B cell (primary cell): ENCODE data around the gene GLIPR2.

Experiments
- EZH2 ChIP-seq: IDR thresholded peaks from 2 replicates; pipeline ENCODE4 v1.6.1; 2012; ENCODE audit warnings: borderline replicate concordance, low read depth, mild to moderate bottlenecking, moderate library complexity, low read length; ENCODE audit not compliant: insufficient read depth, poor library complexity, severe bottlenecking
- TF ChIP-seq, protein P1 (sequence below): fragments of 200-600 bp; IDR thresholded peaks from one replicate; pipeline ENCODE4 v1.8.0; 2022; ENCODE audit warnings: antibody characterized with exemption, mild to moderate bottlenecking

DNA sequence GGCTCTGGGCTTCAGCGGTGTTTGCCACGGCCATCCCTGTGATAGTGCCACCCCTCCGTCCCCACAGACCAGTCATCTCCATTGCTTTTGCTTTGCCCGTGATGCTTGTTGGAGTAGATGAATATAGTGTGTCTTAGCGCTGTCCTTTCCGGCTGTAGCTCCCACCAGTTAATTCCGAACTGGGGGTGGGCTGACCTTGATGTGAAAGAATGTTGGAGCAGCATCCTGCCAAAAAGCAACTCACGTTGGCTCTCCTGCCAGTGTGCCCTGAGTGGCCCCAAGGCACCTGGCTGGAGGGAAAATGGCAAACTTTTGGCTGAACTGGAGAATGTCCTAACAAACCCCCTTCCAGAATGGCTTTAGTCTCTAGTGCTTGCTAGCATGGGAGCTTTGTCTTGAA lies 74.2 kb downstream of the GLIPR2 start:
- TF ChIP-seq, protein P1, sequence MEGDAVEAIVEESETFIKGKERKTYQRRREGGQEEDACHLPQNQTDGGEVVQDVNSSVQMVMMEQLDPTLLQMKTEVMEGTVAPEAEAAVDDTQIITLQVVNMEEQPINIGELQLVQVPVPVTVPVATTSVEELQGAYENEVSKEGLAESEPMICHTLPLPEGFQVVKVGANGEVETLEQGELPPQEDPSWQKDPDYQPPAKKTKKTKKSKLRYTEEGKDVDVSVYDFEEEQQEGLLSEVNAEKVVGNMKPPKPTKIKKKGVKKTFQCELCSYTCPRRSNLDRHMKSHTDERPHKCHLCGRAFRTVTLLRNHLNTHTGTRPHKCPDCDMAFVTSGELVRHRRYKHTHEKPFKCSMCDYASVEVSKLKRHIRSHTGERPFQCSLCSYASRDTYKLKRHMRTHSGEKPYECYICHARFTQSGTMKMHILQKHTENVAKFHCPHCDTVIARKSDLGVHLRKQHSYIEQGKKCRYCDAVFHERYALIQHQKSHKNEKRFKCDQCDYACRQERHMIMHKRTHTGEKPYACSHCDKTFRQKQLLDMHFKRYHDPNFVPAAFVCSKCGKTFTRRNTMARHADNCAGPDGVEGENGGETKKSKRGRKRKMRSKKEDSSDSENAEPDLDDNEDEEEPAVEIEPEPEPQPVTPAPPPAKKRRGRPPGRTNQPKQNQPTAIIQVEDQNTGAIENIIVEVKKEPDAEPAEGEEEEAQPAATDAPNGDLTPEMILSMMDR = no peak
- no peak for TF ChIP-seq EZH2
